NCI-H748 (cell line): ENCODE results near the gene UNC5CL.
"Not testable (repeated sequence)": the region's sequence is repeated elsewhere in the genome, so short reads cannot be mapped to it uniquely, and the experiment has no call there.

Source experiments
- DNase-seq: peaks from one replicate; lab custom pipeline; 2025; ENCODE audit not compliant: unreplicated experiment; lab: John Stamatoyannopoulos, UW

Gene UNC5CL

DNA sequence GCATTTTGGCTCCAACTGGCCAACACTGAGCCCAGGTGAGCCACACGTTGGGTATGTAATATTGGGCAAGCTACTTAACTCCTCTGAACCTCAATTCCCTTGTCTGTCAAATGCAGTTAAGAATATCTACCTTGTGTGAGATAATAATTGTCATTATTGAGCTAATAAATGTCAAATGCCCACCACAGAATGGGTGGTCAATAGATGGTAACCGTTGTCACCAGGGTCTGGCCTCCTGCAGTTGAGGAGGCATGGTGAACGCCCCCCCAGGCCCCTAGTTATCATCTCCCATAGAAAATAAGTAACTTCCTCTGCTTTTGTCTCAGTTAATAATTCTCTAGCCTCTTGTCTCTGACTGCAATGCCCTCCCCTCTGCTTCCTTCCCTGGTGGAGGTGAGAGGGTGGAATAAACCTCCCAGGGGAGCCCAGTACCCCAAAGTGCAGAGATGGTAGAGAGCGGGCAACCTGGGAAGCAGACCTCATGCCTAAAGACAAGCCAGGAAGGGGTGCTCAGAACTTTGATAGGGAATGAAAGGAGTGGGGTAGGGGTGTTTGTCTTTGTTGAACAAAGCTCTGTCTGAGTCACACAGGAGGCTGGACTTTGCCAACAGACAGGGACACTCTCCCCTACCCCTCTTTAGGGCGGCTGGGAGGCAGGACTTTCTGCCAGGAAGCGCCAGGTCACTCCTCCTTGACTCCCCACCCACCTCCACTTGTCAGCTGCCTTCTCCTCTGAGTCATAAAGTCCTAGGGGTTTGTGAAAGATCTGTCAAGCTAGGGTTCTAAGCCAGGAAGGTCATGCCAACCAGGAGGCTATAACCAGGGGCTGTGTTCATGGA, 1.3 kb upstream of the UNC5CL start:
- DNase-seq = no peak

DNA sequence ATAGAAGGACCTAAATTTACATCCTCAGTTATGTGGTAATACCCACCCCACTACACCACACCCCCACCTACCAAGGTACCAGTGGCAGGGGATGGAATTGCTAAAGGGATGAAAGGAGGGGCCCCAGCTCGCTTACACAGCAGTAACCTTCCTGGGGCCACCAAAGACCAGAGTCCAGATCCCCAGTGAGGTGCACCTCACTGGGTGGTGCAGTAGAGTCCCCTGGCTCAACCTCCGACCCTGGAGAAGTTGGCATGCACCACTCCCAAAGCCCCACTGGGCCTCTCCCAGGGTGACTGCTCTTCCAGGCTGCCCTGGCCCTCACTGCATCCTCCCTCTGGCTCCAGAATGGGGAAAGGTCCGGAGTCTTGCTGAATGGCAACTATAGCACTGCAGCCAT, 816 bp downstream of the UNC5CL start:
- DNase-seq = no peak

DNA sequence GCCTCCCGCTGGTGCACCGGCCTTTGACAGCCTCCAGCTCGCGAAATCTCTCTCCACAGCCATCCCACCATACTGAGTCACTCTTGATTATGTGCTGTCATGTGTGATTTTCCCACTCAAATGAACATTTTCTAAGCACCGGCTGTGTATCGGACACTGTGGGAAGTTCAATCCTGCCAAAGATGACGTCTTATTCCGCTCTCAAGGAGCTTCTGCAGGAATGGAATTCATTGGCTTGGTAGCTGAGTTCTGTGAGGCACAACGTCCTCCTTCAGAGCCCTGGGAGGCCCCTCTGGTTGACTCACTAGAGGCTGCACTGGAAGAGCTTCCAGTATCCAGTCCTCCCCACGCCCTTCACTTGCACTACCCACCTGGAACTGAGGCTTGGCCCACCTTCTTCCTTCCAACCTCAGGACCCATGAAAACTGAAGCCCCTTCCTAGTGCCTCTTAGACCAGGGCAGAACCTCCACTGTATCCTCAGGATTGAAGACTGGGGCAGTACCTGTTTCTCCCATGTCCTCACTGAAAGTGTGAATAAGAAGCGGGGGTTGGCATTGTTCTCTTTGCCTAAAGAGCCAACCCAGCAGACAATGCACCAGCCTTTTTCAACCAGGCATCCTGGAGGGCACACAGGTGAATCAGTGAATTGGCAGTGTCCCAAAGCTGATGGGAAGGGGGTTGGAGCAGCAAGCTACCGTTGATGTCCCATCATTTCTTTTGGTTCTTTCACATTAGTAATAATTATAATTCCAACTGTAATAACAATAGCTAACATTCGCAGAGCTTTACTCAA, 1.7 kb downstream of the UNC5CL start:
- no peak for DNase-seq

DNA sequence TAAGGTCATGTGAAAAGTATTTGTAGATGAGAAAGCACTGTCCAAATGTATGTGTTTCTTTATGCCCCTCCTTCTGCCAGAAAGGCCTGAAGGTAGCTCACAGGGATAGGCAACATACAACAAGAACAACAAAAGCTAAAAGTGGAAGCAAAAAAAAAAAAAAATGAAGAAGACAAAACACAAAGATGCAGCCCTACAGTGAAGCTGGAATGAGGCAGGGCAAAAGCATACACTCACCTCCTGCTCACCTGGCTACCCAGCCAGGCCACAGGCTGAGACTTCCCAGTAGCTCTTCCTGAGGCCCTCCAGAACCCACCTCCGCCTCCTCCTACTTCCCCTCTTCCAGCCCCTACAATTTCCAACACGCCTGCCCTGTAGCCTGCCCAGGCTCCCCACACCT, 2.4 kb downstream of the UNC5CL start:
- DNase-seq = no peak

DNA sequence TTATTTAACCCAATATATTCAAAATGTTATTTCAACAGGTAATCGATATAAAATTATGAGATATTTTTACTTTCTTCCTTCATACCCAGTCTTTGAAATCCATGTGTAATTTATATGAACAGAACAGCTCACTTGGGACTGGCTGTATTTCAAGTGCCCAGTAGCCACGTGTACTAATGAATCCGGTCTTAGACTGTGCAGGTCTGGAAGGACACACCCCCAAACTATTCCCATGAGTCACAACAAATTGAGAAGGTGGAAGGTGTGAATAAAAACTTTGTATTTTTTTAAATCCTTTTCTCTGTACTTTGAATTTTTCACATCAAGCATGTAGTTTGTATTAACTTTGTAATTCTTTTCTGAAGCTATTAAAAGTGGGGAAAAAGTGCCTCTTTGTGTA, 2.8 kb downstream of the UNC5CL start:
- no peak for DNase-seq

DNA sequence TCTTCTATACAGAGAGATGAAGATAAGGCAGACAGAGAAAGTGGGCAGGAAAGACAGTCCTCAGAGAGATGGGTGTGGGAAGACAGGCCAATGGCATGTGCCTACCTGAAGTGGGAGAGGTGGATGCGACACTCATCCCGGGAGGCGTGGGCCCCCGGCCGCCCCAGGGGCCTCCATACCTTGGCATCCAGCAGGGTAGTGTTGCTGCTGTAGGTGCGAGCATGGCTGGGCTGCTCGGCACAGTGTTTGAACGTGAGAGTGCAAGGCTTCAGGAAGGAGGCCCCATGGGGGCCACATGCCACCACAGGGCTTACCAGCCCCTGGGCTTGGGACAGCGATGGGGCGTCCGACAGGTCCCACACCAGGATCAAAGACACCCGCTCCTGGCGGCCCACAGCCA, 5.2 kb downstream of the UNC5CL start:
- no peak for DNase-seq

DNA sequence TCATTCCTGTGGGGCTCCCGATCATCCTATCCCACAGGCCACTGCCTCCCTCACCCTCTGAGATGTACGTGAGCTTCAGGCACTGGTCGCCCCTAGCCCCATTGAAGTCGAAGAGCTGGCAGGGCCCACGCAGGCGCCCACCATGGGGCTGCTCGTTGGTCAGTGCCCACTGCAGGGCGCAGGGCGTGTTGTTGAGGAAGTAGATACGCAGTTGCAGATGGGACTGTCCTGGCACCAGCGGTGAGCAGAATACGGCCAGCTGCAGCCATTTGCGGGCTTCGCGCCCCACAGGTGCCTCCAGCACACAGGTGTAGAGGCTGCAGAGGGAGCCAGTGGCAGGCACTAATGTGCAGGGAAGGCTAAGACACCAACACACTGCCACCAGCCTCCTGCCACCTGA, 6.2 kb downstream of the UNC5CL start:
- no peak for DNase-seq

DNA sequence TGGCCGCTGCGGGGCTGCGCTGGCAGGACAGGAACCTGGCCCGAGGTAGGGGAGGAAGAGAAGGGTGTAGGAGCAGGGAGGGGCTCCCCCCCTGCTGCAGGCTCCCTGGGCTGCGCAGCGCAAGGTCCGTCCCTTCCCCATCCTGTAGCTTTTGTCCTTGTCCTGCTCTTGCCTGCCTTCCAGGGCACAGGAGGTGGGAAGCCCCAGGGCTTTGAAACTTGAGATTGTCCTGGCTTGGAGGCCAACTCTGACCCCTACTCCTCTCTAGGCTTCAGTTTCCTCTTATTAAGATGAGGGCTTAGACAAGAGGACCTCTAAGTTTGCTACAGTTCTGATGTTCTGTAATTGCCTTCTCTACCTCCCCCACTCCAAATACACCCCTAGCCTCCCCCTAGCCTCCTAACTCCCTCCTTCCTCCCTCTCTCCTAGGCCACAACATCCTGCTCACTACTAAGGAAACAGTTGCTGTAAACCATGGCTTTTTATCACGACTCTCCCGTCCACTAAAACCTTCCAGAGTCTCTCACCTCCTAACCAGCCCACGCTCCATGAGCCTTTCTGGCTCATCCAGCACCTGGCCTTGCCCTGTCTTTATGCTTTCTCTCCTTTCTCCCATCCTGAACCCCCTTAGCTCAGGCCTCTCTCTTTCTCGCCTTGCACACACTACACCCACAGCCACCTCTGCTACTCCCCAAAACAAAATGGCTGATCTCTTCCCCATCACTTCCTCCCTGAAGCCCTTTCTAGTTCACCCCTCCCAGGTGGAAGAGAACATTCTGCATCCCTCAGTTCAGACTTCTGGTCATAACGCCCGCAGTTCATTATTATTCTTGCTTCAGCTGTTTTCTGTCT, 10.2 kb downstream of the UNC5CL start:
- DNase-seq = no peak

DNA sequence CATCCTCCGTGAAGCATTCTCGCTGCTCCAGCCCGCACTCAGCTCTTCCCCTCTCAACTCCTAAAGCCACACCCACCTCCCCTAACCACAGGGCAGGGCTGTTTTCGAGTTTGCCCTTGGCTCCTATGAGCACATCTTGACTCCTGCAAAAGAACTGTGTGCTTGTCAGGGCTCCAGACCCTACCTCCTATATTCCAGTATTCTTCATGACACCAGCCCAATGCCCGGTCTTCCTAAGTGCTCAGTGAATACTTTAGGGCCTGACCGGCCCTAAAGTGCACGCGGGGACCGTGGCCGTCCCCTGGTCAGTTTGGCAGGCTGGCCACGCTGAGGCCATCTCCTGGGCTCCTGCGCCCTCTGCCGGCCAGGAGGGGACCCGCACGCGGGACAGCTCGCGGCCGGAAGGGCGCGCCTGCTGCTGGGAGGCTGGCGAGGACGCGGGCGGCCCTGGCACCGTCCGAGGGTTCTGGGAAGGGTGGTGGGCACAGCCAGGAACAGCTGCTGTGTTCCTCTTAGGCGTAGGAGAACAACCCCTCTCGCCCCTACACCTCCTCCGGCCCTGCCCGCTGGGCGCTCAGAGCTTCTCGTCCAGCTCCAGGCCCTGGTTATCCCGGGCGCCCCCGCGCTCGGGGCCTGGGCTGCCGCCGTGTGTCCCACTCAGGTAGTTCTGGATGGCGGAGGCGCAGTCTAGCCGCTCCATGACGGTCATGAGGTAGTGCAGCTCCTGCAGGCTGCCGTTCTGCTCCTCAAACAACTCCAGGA, 11.0 kb downstream of the UNC5CL start:
- DNase-seq = peak; percentile 82

DNA sequence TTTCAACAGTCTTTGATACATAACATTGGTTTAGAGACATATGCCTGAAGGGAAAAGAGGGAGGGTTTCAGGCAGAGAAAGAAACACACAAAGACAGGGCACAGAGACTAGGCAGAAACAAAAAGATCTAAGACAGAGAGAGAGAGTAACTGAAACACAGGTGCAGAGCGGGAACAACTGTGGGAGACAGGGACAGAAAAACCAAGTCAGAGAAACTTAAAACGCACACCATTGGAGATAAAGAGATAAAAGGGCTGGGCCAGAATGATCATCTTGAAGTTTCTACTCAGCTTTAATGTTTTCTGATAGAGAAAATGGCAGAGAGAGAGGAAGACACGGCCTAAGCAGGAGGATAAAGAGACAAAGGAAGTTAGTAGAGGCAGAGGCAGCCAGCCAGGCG, 11.8 kb downstream of the UNC5CL start:
- DNase-seq = no peak

DNA sequence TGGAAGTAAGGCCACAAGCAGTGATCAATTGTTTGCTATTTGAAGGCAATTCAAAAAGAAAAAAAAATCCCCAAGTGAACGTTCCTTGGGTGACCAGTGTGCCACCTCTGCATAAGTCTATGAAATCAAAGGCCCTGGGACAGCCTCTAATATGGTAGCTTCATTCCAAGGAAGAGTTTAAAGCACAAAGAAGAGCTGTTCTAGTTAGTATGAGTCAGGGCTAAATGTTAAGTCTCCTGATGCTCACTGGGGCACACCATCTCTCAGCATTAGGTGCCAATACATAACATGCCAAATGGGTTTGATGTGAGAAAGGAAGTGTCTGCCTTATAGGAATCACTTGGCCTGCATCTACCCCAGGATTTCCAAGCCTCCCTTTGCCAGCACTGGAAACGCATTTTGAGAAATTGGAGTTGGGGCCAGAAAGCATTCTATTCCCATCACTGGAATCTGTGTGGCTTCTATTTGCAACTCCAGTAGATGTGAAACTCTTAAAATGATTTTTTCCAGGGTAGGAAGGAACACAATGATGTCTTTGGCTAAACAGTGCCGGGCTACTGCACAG, 13.0 kb downstream of the UNC5CL start:
- no peak for DNase-seq

DNA sequence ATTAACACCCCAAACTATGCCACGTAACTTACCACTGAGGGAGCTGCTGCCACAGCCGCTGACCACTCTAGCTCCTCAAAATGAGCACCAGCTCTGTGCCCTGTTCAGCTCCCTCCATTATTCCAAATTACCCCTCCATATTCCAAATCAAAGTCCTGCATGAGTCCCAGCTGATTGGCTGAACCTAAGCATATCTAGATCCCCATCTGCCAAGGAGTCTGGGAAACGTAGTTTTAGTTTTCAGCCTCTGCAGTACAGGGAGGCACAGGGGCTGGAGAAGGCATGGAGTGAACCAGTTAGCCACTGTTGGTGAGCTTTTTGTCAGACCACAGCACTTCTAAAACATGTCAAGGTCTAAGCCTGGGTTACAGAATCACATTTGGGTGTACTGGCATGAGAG, 15.9 kb downstream of the UNC5CL start:
- DNase-seq = no peak

DNA sequence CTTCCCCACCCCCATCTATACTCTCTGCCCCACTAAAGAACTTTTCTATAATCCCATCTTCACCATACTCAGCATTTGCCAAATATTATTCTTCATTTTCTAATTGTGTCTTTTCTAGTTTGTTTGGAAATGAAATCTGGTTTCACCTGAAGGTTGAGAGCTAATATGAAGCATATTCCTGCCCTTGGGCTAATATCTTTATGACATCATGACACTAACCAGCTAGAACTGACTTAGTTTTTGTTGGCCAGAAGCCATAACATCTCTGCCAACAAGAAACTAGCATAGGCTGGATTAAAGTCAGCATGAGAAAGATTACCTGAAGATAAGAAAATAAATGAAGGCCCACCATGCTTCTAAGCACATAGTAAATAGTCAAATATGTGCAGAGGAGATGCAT, 16.7 kb downstream of the UNC5CL start:
- DNase-seq = no peak

DNA sequence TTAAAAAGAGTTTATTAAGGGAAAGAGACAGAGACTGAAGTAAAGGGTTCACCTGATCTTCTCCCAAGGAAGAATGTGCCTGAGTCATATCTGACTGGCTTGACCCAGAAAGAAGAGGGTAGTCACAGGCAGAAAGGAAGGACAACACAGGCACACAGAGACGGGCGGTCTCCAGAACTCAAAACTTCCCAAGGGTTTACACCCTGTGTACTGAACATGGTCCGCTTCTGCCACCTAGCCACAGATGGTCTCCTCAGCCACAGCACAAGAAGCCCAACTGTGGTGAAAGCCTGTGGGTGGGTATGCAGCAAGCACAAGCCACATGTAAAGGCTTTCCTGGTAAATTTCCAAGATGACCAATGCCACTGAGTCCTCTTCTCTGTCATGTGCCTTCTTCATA, 17.2 kb downstream of the UNC5CL start:
- peak; percentile 37 for DNase-seq

DNA sequence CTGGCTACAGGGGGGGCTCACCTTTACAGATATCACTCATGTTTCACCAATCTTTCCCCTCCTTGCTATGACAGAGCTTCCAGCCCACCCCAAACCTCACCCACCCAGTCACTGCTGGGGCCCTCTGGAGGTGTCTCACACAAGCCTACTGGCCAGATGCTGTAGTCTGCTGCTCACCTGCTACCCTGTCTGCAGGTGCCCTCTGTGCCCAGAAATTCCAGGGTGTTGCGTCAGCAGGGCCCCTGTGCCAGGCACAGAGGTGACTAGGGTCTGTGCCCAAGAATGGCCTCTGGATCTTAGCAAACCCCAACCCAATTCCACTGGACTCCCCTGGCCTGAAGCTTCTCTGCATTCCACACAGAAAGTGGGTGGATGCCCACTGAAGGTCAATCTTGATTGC, 21.4 kb downstream of the UNC5CL start:
- DNase-seq = no peak

DNA sequence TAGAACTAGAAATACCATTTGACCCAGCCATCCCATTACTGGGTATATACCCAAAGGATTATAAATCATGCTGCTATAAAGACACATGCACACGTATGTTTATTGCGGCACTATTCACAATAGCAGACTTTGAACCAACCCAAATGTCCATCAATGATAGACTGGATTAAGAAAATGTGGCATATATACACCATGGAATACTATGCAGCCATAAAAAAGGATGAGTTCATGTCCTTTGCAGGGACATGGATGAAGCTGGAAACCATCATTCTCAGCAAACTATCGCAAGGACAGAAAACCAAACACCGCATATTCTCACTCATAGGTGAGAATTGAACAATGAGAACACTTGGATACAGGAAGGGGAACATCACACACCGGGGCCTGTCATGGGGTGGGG, 23.2 kb downstream of the UNC5CL start:
- not testable (repeated sequence) for DNase-seq

DNA sequence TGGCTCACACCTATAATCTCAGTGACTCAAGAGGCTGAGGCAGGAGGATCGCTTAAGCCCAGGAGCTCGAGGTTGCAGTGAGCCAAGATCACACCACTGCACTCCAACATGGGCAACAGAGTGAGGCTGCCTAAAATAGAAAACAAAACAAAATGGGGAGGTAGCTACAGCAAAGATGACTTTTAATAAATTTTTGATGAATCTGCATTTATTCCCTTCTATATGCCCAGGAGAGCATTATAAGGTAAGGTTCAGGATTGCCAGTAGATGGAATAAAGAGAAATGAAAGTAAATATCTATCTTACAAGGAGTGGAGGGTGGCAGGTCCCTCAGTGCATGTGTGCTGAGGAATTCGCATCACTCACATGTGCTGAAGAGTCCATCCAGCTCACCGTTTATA, 24.2 kb downstream of the UNC5CL start:
- DNase-seq = no peak

DNA sequence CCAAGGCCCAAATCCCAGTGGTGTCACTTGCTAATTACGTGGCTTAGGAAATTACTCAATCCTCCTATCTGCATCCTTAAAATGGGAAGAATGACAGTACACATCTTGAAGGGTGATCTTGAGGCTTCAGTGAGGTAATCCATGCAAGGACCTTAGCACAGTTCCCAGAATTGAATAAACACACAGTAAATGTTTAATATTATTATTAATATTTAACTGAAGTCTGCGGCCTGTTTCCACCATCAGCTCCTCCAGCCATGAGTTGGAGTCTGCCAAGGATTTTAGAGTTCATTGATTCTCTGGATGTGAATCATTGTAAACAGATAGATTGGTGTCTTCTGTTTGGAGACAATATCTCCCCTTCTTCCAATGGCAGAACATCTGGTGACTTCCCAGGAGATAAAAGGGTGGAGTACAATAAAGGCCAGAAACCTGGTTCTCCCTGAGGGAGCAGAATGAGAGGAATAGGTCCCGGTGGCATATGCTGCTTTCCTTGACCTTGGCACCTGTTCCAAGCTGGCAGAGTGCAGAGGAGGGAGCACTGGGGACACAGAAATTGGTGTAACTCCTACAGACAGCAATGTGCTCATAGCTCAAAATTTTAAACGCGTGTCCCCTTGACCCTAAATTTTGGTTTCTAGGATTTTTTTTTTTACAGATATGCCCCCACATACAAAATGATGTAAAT, 25.4 kb downstream of the UNC5CL start:
- DNase-seq = no peak

DNA sequence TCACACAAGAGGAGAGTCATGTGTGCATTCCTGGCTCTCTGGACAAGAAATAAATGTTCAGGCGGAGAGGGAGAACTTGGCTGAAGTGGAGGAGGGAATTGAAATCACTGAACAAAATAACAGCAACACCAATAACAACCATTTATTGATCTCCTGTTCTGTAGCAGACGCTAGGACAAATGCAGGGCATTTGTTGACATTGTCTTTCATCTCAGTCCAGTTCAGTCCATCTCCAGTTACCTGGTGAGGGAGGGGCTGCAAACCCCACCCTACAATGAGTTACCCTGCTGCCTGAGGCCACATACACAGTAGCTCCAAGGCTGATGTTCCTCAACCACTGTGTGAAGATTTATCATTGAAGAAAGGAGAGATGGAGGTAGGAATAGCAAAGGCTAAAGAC, 27.3 kb downstream of the UNC5CL start:
- DNase-seq = no peak

DNA sequence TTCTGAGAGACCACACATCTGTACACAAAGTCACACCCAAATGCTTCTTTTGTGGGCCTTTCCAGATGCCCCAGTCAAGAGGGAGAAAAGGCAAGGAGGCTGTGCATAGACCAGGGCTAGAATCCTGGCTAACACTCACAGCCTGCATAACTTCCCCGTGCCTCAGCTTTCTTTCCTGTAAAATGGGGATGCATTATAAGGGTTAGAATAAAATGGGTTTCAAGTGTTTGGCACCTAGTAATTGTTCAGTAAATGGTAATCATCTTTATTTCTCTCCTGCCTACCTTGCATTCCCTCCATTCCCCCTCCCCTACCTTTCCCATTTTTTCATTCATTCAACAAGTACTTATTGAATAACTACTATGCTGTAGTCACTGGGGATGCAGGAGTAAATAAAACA, 29.4 kb downstream of the UNC5CL start:
- no peak for DNase-seq
